Loucy (cell line): ENCODE data around the gene GALR2.

Source experiments
- H2AFZ ChIP-seq: fragments of 200-600 bp; sonication (generic); 2 replicates; pipeline ENCODE4 v1.6.0; 2016; ENCODE audit warnings: antibody characterized with exemption, mild to moderate bottlenecking, low read length, moderate library complexity
- H3F3A ChIP-seq: fragments of 200-600 bp; 2 replicates; pipeline ENCODE4 v1.6.0; 2016; ENCODE audit warnings: antibody characterized with exemption, low read depth, mild to moderate bottlenecking
- H3K27me3 ChIP-seq: fragments of 200-600 bp; sonication (generic); 2 replicates; pipeline ENCODE4 v1.6.1; 2014; ENCODE audit warnings: low read length, mild to moderate bottlenecking; ENCODE audit not compliant: insufficient read depth, poor library complexity, severe bottlenecking
- H3K36me3 ChIP-seq: fragments of 200-600 bp; sonication (generic); 2 replicates; pipeline ENCODE4 v1.6.1; 2016; ENCODE audit warnings: low read length; ENCODE audit not compliant: insufficient read depth
- H3K4me1 ChIP-seq: fragments of 200-600 bp; sonication (generic); 2 replicates; pipeline ENCODE4 v1.5.1; 2014; ENCODE audit warnings: low read length, mild to moderate bottlenecking; ENCODE audit not compliant: insufficient read depth, poor library complexity, severe bottlenecking
- H3K4me2 ChIP-seq: fragments of 200-600 bp; sonication (generic); 2 replicates; pipeline ENCODE4 v1.6.0; 2014; ENCODE audit warnings: antibody characterized with exemption, low read length, low read depth, mild to moderate bottlenecking; ENCODE audit not compliant: poor library complexity, severe bottlenecking
- H3K4me3 ChIP-seq: fragments of 200-600 bp; sonication (generic); 2 replicates; pipeline ENCODE4 v1.5.1; 2014; ENCODE audit warnings: low read length, mild to moderate bottlenecking, mixed read lengths; ENCODE audit not compliant: poor library complexity, severe bottlenecking
- H3K79me2 ChIP-seq: fragments of 200-600 bp; sonication (generic); 2 replicates; pipeline ENCODE4 v1.6.1; 2014; ENCODE audit warnings: low read length; ENCODE audit not compliant: insufficient read depth
- H3K9ac ChIP-seq: fragments of 200-600 bp; sonication (generic); 2 replicates; pipeline ENCODE4 v1.6.0; 2014; ENCODE audit warnings: mild to moderate bottlenecking, low read depth, low read length, moderate library complexity; ENCODE audit not compliant: poor library complexity, severe bottlenecking
- H3K9me2 ChIP-seq: fragments of 200-600 bp; sonication (generic); replicated peaks from 2 replicates; pipeline ENCODE4 v1.6.1; 2016; ENCODE audit warnings: low read depth, low read length, mixed read lengths
- H3K9me3 ChIP-seq: fragments of 200-600 bp; sonication (generic); 2 replicates; pipeline ENCODE4 v1.6.1; 2014; ENCODE audit warnings: mild to moderate bottlenecking, antibody characterized with exemption, low read length, low read depth; ENCODE audit not compliant: insufficient read depth
- H4K20me1 ChIP-seq: fragments of 200-600 bp; sonication (generic); 2 replicates; pipeline ENCODE4 v1.6.0; 2014; ENCODE audit warnings: antibody characterized with exemption, low read length, mild to moderate bottlenecking; ENCODE audit not compliant: insufficient read depth, poor library complexity, severe bottlenecking
- EZH2phosphoT487 ChIP-seq: fragments of 200-600 bp; IDR thresholded peaks from 2 replicates; pipeline ENCODE4 v1.6.1; 2018; ENCODE audit warnings: antibody characterized with exemption, mild to moderate bottlenecking, moderate library complexity, borderline replicate concordance
- TF ChIP-seq, protein P1 (sequence below): fragments of 200-600 bp; sonication (generic); conservative IDR thresholded peaks from 2 replicates; pipeline ENCODE4 v1.5.1; 2014; ENCODE audit warnings: mild to moderate bottlenecking, antibody characterized with exemption, low read length

The GALR2 gene

GRCh38 chr17:76106703-76107102 lies 32.1 kb downstream of the GALR2 start:
- Histone ChIP-seq H3K36me3 (no peaks in the 10 kb centered on the region; the same call in 1 of the 2 replicates), H3K4me2 (no peak overlapping the region), H3F3A (no peaks in the 10 kb centered on the region), H3K79me2 (peaks cover 23% of the 10 kb centered on the region), H3K27me3 (no peaks in the 10 kb centered on the region), H3K4me3 (no peak overlapping the region), H3K9me3 (no peaks in the 10 kb centered on the region), H3K4me1 (peaks cover 15% of the 10 kb centered on the region), H2AFZ (no peak overlapping the region), H3K9ac (no peak overlapping the region), H3K9me2 (no peaks in the 10 kb centered on the region), H4K20me1 (no peaks in the 10 kb centered on the region)
- no peak for TF ChIP-seq EZH2phosphoT487
- TF ChIP-seq, protein P1, sequence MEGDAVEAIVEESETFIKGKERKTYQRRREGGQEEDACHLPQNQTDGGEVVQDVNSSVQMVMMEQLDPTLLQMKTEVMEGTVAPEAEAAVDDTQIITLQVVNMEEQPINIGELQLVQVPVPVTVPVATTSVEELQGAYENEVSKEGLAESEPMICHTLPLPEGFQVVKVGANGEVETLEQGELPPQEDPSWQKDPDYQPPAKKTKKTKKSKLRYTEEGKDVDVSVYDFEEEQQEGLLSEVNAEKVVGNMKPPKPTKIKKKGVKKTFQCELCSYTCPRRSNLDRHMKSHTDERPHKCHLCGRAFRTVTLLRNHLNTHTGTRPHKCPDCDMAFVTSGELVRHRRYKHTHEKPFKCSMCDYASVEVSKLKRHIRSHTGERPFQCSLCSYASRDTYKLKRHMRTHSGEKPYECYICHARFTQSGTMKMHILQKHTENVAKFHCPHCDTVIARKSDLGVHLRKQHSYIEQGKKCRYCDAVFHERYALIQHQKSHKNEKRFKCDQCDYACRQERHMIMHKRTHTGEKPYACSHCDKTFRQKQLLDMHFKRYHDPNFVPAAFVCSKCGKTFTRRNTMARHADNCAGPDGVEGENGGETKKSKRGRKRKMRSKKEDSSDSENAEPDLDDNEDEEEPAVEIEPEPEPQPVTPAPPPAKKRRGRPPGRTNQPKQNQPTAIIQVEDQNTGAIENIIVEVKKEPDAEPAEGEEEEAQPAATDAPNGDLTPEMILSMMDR, result no peak

DNA sequence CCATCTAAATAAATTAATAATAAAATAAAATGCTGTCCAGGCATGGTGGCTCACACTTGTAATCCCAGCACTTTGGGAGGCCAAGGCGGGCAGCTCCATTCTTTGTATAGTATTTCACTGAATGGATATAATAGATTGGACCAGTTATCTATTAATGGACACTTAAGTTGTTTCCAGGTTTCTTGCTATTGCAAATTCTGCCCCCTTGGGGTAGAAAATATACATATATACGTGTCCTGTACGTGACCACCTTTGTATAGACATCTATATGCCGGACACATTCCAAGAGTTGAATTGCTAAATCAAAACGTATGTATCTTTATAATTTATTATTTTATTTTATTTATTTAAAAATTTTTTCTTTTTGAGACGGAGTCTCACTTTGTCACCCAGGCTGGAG lies 32.9 kb downstream of the GALR2 start:
- Histone ChIP-seq H3F3A (no peaks in the 10 kb centered on the region), H4K20me1 (no peaks in the 10 kb centered on the region), H3K9ac (no peak overlapping the region), H3K79me2 (peaks cover 14% of the 10 kb centered on the region), H3K9me3 (no peaks in the 10 kb centered on the region), H3K4me2 (no peak overlapping the region), H3K27me3 (no peaks in the 10 kb centered on the region), H2AFZ (no peak overlapping the region), H3K4me3 (no peak overlapping the region), H3K36me3 (no peaks in the 10 kb centered on the region), H3K9me2 (no peaks in the 10 kb centered on the region), H3K4me1 (peaks cover 16% of the 10 kb centered on the region)
- TF ChIP-seq, protein P1, result peak; percentile 55
- no peak for TF ChIP-seq EZH2phosphoT487

DNA sequence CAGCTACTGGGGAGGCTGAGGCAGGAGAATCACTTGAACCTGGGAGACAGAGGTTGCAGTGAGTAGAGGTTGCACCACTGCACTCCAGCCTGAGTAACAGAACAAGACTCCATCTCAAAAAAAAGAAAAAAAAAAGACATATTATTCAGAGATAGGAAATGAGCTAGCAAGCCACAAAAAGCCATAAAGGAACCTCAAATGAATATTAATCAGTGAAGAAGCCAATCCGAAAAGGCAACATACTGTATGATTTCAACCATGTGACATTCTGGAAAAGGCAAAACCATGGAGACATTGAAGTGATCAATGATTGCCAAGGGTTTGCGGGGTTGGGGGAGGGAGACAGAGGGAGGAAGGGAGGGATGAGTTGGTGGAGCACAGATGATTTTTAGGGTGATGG lies 37.4 kb downstream of the GALR2 start:
- Histone ChIP-seq H3K79me2 (no peaks in the 10 kb centered on the region), H3K9me3 (no peaks in the 10 kb centered on the region), H3K9ac (no peak overlapping the region), H3K4me3 (no peak overlapping the region), H3K36me3 (no peaks in the 10 kb centered on the region), H3K4me2 (no peak overlapping the region), H3K9me2 (no peaks in the 10 kb centered on the region), H3F3A (no peaks in the 10 kb centered on the region), H4K20me1 (no peaks in the 10 kb centered on the region), H2AFZ (peak overlapping the region; percentile 51; the same call in 1 of the 2 replicates), H3K4me1 (peaks cover 8% of the 10 kb centered on the region), H3K27me3 (no peaks in the 10 kb centered on the region)
- TF ChIP-seq, protein P1, result no peak
- no peak for TF ChIP-seq EZH2phosphoT487
